GM18519 (cell line): ENCODE data around the gene ESYT2.

ENCODE experiments used
- ATAC-seq: cut with Tn5 transposase; IDR thresholded peaks from one replicate; pipeline ENCODE4 v1.9.1; 2021; ENCODE audit warnings: mild to moderate bottlenecking, moderate library complexity; ENCODE audit not compliant: unreplicated experiment, low FRiP score

Gene ESYT2

DNA sequence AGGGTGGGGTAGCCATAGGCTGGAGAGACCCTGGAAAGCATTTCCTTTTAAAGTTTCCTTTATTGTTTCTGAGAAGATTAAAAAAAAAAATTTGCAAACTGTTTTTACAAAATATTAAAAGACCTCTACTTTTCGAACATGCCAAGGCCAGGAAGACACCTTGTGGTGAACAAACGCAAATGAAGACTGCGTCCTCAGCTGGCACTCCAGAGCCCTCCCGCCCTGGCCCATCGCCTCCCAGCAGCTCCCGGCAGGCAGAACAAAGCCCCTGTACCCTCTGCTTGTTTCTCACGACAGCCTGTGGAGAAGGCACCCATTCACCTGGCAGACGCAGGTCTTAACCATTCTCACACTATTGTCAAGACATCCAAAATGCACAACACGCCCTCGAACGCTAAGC is 56.4 kb downstream of the ESYT2 start:
- no peak for ATAC-seq

DNA sequence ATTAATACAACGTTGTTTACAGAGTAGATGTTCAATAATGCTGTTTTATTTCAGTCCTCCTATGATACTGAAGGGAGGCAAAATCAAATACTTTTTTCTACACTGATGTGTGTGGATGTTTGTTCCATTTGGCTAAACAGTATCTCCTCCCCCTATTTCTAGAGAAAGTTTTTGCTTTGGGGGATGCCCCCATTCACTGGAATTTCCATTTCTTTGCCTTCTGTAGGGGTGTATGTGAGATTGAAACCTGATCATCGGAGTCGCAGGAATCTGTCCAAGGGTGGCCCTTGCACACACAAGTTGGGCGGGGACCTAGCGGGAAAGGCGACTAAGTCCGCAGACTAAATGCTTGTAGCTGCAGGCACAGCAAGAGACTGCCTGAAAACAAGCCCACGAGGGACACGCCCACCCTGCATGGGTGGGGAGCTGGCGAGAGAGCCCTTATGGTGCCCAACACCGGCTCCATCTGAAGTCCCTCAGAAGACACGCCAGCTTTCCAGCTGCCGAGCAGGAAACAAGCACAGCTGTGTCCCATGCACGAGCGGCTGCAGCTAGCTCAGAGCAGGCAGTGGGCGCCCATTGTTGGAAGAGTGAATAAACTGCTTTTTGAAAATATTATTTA is 58.0 kb downstream of the ESYT2 start:
- no peak for ATAC-seq

DNA sequence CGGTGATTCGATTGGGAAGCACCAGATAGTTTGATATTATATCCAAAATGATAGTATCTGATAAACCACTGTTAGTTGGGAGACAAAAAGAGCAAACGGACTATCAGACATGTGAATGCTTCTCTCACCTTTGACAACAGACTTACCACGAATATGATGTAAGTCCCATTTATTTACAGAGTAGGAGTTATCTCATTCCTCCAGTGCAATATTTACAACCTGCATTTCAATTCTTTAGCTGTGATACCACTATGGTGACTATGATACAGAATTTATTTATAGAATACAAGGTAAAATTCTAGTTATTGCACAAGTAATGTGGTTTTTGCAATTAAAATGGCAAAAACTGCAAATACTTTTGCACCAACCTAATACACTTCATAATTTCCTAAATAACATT is 61.6 kb downstream of the ESYT2 start:
- no peak for ATAC-seq

DNA sequence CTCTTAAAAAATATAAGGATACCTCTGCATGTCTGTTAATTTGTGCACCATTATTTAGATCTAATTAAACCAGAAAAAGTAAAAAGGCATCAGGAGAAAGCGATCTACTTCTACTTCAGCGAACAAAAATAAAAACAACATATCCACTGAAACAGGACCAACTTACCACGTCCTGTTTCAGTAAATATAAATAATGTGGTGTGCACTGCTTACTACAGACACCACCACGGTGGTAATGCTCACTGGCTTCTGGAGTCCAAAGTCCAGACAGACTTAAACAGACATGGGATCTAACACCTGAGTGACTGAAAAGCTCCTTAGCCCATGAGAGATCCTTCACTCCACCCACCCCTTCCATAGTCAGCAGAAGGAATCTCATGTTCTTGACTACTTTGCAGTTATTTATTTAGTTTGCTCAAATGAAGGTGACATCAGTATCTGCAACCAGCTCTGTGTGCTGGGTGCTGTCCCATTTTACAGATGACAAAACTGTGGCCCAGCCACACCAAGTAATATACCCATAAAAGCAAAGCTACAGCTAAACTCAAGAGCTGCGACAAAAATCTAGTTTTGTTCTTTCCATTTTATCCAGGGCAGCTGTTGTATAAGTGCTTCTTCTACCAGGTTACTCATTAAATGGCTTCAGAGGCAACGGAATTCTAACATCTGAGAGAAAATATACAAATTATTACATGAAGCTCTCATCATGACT is 62.6 kb downstream of the ESYT2 start:
- ATAC-seq, result no peak

DNA sequence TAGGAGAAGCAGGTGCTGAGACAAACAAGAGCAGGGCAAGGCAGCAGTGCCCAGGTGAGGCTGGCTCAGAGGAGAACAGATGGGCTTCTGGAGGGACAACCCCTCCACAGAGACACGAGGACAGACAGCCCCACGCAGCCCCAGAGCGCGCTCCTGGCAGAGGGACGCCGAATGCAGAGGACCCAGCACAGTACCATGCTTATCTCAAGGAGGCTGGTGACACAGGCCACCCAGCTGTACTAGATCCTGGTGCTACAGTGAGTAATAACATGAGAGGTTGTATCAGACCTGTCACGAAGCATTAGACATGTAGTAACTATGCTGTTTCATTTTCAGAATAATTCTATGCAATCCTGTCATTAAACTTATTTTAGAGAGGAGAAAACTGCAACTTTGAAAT is 64.3 kb downstream of the ESYT2 start:
- ATAC-seq, result no peak

DNA sequence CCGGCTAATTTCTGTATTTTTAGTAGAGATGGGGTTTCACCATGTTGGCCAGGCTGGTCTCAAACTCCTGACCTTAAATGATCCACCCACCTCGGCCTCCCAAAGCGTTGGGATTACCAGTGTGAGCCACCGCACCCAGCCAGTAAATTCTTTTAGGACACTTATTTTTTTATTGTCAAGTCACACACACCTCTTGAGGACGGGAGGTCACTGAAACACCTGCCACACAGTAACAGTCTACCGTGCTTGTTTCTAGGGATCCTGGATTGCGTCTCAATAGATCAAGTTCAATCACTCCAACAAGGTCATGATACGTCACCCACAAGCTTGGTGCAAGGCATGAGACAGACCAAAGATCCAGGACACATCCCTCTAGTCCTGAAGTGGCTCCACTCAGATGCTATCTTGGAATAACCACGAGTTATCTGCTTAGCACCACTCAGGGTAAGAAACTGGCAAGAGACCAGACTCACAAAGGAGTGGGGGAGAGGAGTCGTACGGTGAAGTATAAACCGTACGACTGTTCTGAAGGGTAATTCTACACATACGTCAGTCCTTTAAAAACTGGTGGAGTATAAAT is 65.8 kb downstream of the ESYT2 start:
- ATAC-seq, result no peak

DNA sequence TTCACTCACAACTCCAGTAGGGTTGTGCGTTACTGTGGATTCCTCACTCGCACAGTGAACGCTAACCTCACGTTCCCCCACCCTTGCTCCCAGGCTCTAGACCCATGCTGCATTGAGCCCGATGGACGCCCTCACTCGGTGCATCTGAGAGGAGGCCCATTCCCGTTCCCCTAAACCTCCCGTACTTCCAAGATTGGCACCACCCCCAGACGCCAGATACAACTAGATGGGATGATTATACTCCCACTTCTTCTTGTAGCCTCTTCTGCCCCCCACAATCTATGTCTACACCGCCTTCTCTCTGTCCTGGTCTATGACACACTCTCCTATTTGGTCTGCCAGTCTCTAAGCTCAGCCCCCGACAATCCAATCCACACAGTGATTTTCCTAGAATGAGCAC is 67.4 kb downstream of the ESYT2 start:
- ATAC-seq, result no peak

DNA sequence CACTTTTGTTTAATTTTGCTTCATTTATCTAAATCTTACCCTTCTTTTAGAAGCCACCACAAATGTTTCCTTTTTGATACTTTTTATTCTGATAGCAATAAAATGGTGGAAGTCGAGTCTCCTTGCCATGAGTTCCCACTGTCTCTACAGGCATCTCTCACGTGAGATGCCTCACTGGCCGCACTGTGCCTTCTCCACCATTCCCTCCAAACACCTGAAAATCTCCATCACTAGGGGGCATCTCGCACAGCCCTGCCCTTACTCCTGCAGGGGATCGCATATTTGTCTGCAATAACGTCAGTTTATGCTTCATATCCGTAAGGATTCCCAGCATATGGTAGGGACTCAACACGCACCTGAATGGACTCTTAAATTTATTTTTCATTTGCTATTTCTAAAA is 68.4 kb downstream of the ESYT2 start:
- ATAC-seq, result no peak

DNA sequence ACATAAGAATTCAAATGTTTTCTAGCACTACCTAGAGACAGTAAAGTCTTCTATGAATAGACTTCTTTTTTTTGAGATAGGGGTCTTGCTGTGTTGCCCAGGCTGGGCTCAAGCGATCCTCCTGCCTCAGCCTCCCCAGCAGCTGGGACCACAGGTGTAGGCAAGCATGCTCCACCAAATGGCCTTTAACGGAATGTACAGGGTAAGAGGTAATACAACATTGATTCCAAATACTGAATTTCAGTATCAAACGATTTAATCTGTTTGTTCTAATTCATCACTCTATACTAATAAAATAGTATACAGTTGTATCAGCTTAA is 68.9 kb downstream of the ESYT2 start:
- ATAC-seq, result no peak

DNA sequence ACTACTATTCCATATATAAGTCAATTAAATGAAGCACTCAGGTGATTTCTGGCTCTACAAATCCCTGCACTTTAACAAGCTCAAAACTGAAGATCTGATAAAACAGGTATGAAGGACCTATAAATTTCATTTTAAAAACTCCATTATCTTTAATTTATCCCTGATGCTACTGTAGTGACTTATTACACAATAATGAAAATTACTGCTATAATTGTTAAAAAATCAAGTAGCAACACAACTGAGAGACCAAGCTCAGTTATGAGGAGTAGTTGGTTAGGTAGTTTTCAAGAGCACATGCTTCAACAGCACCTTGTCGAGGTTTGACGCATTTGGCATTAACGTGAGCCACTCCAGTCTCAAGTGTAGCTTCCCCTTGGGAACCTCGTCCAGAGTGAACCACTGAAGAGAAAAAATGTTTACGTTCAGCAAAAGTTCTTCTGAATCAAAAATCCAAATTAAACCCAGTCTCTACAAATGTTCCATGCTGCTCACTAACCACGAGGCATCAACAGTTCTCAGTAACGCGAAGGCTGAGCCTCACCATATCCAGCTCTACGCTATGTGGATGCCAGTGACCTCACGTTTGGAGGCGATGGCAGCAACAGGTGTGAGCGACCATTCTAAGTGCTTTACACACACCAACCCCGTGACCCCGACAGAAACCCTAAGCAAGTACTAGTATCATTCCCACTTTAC is 69.4 kb downstream of the ESYT2 start:
- no peak for ATAC-seq

DNA sequence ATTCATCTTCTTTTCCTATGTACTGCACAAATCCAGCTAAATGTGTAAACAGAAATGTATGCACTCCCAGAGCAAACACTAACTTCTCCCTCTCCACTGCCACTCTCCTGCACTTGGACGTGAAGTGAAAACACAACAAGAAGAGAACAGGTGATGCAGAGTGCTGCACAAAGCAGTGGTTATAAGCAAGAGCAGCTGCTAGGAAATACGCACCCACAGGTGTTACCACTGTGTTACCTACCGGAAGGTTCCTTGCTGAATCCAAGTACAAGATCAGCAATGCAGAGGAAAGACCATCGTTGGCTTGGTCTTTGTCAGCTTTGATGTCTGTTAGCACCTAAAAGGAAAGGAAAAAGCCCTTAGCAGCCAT is 70.1 kb downstream of the ESYT2 start:
- ATAC-seq, result no peak

DNA sequence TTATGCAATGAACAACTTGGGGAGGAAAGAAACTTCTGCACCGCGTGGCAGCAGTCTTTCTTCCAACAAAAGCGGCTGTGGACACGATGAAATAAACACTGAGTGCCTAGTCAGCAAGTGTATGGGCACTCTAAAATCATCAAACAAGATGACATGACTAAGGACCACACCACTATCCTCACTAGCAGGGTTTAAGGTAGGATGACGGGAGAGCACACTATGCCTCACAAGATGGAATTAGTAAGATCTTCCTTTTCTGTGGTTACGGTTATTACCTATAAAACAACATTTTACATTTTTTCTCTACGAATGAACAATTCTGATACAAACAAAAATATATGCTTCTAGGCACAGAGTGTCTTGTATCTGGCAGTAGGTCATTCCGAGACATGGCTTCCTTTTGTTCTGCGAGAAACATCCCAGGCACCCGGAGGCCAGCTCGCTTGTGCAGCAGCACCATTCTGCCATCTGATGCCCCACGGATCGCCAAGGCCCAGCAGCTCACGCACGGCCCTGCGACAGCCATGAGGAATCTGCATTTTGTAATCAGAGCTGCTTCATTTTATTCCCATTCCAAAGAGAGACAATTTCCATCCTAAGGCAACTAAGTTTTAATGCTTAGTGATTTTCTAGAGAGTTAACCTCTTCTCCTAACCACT is 70.6 kb downstream of the ESYT2 start:
- no peak for ATAC-seq

DNA sequence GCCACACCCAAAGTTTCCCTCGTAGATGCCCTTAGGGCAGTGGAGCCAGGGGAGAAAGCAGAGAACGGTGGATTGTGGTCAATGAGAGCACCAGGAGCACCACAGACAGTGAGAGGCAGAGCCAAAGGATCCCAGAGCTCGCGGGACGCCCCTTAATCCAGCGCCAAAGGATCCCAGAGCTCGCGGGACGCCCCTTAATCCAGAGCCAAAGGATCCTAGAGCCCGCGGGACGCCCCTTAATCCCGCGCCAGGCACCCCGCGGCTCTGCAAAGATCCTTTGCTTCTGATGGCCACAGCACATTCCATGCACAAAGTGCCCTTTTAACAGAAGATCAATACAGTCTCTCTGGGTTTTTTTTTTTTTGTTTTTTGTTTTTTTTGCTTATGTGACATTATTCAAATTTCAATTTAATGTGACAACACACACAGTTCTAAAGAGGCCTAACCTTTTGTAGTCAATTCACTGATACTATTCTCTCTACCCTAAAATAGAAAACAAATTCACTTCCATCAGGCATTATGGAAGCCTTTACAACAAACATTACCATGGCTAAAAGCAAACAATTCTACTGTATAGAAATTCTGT is 71.8 kb downstream of the ESYT2 start:
- no peak for ATAC-seq

DNA sequence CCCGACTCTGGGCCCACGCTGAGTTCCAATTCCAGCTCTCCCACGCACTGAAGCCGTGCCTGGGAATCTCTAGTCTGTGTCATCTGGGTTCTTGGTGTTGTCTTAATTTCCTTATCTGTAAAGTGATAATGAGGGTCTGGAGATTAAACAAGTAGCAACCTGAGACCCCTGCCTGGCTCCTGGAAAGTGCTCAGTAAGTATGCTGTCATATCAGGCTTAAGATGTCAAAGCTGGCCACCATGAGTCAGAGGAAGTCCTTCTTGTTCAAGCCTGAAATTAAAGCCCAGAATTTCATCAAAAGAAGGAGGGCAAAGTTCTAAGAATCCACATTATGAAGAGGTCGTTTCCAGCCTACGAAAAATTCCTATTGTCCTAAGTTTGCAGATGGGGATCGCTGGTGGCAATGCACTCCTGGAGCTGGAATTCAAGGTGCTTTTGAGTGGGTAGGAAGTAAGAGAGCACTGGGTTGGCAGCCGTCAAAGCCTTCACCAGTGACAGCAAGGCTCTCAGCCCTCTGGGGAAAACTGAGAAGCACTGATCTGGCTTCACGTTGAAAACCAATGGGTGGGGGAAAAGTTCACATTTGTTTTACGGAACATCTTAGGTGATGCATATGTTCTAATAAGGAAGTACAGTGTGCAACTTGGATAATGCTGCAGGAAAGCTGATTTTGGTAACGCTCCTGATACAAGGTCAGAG is 74.4 kb downstream of the ESYT2 start:
- no peak for ATAC-seq

DNA sequence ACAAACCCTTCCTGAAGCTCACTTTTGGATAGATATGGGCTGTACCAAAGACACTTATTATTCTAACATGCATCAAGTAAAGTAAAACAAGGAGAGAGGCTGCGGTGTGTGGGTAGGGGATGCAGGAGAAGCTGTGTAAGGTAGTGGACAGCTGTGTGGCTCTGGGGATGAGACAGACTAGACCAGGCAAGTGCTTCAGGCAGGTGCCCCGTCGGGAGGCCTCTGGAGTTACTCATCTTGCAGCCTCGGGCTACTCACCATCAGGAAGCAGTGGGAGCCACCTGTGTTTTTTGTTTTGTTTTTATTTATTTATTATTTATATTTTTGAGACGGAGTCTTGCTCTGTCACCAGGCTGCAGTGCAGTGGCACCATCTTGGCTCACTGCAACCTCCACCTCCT is 75.4 kb downstream of the ESYT2 start:
- no peak for ATAC-seq

DNA sequence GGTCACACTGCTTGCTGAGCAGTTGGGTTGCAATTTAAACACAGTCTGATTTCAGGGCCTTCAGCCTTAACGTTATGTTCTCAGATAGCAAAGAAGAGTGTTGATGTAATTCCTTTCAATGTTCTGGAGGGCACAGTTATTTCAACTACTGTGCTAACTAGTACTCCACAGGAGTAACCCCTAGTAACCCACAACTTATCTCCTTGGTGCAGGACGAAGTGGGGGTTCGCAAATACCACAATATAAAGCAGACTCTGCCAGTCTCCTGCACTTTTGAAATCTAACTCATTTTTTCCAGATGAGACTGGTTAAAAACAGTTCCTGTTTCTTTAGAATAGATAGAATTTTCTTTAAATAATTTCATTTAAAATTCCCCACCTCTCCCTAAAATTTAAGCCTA is 77.6 kb downstream of the ESYT2 start:
- ATAC-seq, result no peak

DNA sequence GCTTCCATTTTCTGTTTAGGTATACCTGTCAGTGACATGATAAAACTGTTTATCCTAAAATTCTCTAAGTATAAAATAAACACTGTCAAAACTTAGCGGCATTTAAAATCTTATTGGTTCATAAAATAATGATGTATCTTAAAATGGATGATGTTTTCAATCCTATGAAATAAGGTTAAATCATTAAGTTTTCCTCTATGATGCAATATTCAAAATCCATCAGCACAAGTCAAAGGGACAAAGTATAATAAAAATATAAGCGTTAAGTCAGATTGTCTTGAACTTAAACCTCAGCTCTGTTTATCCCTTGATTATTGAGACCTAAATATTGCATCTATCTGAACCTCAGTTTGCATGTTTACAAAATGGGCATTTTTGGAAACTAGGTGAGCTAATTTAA is 78.1 kb downstream of the ESYT2 start:
- no peak for ATAC-seq

DNA sequence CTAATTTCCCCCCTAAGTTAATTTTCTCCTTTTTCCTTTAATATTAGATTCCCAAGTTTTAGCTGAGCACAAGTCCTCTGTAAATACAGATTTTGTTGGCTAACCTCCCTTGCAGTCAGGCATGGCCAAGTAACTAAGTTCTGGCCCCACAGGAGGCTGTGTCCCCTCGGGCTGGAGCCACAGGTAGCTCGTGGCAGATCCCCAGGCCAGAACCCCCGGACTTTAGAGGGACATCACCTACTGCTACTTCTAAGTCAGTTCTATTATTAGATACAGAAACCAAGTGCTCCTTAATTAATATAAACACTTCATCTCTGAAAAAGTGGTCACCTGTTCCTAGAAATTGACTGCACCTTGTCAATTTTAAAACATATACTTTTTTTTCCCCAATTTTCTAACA is 78.6 kb downstream of the ESYT2 start:
- ATAC-seq, result no peak

DNA sequence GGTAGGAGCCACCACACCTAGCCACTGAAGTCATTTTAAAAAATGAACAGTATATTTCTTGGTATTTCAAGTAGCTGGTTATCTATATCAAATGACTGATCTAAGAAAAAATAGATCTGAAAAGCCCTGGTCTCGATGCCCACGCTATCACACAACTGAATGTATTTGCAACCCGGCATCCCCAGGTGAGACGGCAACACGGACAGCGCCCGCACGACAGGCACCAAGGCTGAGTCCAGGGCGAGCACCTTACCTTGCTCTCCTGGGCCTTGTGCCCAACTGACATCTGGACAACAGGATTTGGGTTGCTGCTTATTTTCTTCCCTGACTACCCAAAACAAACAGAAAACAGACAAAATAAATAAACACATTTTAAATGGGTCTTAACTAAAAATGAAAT is 79.9 kb downstream of the ESYT2 start:
- ATAC-seq, result no peak

DNA sequence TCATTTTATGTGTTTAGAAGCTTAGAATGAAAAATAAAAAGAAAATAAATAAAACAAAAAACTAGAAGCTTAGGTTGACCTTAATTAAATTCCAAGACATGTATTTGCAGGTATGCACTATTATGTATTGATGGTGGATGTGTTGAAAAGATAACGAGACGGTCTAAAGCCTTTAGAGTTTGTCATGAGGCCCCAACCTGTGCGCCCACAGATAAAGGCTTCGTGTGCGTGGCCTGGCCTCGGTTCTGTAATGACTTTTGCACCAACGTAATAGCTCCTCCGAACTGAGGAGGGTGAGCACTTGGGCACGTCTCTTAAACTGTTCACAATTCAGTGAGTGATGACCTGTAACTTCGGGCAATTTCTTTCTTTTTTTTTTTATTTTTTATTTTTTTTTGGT is 81.0 kb downstream of the ESYT2 start:
- no peak for ATAC-seq
